ENCODE measurements around the gene TPRN.
A peak's percentile ranks its signal among the peaks of the same experiment; 100 is the strongest.

Gene TPRN

DNA sequence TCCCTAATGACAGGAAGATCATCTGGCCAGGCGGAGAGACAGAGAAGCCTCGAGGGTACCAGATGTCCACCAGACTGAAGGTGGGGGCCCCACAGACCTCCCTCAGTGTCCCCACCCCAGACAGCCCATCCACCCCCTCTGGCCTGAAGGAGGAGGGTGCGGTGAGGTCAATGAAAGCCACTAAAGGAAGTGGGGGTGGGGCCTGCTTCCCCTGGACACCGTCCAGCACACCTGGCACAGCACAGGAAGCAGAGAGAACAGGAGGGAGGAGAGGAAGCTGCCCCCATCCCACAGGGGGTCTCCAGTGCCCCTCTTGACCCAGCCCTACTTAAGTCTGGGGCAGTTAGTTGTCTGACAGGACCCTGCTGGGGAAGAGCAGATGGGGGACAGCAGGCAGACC lies 41.9 kb downstream of the TPRN start:
- DNase-seq = no peak

DNA sequence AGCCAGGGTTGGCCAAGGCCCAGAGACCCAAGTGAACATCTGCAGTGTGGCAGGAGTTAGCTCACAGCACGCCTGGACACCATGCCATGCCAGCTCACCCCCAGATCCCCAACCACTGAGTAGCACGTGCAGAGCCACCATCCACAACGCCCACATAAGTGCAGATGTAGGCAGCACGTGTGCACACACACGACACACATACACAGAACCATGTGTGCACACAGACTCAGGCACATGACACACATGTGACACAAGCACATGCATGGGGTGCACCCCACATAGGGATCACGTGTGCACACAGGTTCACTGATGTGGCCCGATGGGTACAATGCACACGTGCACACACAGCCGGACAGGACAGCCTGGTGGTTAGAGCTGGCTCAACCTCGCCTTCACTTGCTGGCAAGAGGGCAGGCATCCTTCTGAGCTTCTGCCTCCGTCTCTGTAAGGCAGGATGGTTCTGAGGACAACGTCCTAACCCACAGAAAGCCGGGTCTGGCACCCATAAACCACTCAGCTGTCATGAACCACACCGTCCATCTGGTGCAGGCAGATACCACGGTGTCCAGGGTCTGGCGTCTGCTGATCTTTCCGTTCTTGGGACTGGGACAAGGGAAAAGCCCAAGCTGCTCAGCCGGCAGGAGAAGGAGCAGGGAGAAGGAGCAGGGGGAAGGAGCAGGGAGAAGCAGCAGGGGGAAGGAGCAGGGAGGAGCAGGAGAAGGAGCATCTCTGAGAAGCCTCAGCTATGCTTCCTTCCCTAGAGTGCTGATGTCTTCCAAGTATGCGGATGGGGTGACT lies 42.7 kb downstream of the TPRN start:
- DNase-seq = no peak

- DNase-seq = peak; percentile 50
Observed at GRCh38 chr9:137156567-137157375, 43.8 kb downstream of the TPRN start.

- DNase-seq = no peak
Observed at GRCh38 chr9:137152844-137153405, 47.6 kb downstream of the TPRN start.

DNA sequence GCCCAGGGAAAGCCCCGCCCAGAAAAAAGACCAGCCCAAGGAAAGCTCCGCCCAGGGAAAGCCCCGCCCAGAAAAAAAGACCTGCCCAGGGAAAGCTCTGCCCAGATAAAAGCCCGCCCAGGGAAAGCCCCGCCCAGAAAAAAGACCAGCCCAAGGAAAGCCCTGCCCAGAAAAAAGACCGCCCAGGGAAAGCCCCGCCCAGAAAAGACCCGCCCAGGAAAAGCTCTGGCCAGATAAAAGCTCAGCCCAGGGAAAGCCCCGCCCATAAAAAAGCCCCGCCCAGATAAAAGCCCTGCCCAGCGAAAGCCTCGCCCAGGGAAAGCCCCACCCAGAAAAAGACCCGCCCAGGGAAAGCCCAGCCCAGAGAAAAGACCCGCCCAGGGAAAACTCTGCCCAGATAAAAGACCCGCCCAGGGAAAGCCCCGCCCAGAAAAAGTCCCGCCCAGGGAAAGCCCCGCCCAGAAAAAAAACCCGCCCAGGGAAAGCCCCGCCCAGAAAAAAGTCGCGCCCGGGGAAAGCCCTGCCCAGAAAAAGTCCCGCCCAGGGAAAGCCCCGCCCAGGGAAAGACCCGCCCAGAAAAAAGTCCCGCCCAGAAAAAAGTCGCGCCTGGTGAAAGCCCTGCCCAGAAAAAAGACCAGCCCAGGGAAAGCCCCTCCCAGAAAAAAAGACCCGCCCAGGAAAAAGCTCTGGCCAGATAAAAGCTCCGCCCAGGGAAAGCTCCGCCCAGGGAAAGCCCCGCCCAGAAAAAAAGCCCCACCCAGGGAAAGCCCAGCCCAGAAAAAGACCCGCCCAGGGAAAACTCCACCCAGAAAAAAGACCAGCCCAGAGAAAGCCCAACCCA lies 49.7 kb downstream of the TPRN start:
- DNase-seq = no peak

- no peak for DNase-seq
Observed at GRCh38 chr9:137149942-137150616, 50.5 kb downstream of the TPRN start.

DNA sequence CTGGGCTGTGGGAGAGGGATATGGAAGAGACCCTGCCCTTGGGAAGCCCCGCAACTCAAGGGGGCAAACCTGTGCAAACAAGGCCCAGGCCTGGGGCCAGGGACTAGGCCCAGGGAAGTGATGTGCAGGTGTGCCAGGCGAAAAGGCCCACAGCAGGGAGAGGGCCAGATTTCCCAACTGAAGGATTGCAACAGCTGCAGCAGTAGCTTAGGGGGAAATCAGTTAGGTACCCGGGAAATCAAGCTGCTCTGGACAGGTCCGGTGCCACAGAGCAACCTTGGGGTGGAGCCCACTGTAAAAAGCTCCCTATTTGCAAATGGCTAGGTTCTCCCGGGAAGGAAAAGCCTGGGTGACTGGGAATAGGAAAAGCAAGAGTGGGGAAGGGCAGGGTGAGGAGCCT lies 51.2 kb downstream of the TPRN start:
- no peak for DNase-seq

DNA sequence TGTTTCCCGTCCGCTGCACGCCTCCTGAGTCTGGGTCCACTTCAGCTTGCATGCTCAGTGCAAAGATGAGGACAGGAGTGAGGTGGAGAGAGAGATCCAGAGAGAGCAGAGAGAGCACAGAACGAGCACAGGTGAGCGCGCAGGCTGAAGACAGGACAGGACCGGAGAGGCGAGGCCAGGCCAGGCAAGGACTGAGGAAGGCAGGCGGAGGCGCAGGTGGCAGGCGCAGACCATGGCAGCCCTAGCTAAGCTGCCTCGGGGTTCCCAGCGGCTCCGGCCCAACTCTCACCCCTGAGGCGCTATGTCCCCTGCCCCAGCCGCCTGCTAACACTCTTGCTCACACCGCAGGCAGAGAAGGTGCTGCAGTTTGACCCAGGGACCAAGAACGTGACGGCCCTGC lies 51.9 kb downstream of the TPRN start:
- DNase-seq = no peak

DNA sequence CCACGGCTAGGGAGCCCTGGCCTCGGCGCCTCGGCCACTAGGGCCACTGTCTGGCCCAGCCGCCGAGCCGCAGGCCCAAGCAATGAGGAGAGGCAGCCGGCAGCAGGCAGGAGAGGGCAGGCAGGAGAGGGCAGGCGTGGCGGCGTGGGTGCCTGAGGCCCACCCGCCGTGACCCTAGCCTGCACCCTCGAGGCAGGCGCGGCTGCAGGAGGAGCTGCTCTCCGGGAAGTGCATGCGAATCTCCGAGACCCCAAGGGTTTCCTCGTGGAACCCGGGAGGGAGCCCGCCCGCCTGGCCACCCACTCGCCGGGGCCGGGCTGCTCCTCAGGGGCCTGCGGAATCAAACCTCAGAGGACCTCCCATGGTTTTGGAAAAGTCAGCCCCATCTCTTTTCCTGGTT lies 52.3 kb downstream of the TPRN start:
- no peak for DNase-seq

- DNase-seq = no peak
Observed at GRCh38 chr9:137147793-137148160, 52.8 kb downstream of the TPRN start.

GRCh38 chr9:137147091-137147792 lies 53.3 kb downstream of the TPRN start:
- DNase-seq = no peak

DNA sequence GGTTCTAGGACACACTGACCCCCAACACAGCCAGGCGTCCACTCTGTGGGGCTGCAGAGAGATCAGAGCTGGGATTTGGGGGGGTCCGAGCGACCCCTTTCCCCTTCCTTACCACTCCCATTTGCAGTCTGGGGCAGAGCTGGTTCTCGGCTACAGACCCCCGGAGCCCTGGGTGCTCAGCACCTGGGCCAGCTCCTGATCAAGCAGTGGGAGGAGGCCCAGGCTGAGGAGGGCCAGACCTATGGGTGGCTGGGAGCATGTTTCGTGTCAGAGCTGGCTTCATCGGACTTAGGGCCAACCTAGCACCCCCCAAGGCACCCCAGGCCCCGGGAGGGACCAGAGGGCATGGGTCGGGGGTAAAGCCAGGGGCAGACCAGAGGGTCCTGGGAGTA lies 54.0 kb downstream of the TPRN start:
- DNase-seq = no peak

- no peak for DNase-seq
Observed at GRCh38 chr9:137145731-137146526, 54.6 kb downstream of the TPRN start.

- no peak for DNase-seq
Observed at GRCh38 chr9:137143459-137143858, 57.1 kb downstream of the TPRN start.

DNA sequence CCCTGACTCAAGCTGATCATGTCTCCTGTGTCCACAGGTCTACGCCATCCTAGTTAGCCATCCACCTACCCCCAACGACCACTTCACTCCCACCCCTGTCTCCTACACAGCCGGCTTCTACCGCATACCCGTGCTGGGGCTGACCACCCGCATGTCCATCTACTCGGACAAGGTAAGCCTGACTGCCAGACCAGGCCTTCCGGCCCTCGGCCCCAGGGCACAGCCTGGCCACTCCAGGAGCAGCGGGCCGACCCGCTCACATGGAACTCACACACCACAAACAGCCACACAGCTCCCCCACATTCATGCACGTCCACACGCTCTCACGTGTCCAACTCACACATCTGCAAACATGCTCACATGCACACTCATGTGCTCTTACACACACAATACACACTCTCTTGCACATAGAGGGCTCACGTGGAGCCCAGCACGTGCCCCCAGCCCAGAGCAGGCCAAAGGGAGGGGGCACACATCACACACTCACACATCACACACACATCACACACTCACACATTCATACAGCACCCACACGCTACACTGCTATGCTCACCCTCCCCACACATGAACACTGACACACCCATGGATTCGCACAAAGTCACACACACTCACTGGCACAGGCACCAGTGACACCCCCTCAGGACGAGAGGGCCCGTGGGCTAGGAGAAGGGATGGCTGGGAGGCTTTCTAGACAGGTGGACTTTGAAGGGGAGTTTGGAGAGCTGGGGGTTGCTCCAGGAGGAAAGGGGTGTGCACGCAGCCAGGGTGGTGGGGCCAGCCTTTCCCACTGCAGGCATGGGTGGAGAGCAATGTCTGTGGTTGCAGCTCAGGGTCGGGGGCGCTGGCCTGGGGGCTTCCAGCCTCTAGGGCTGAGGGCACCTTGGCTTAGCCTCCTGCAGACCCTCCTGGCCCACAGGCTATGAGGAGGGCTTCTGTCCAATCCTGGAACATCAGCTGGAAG lies 58.3 kb downstream of the TPRN start:
- DNase-seq = no peak
